Neuronal stem cell (in vitro differentiated cells): ENCODE measurements around the gene PARD3B.

Source experiments
- DNase-seq: peaks from one replicate; pipeline ENCODE4 v3.0.0-alpha.2; 2013; ENCODE audit warnings: low spot score
- H2AFZ ChIP-seq: one replicate; pipeline ENCODE4 v1.6.1; 2013; ENCODE audit warnings: mild to moderate bottlenecking, low read length, inconsistent platforms
- H2AK5ac ChIP-seq: 2 replicates; pipeline ENCODE4 v1.6.1; 2013; ENCODE audit warnings: low read depth, mild to moderate bottlenecking, inconsistent platforms, low read length, moderate library complexity, mixed read lengths
- H2BK120ac ChIP-seq: 2 replicates; pipeline ENCODE4 v1.6.1; 2013; ENCODE audit warnings: low read depth, mild to moderate bottlenecking, inconsistent platforms, low read length, moderate library complexity, mixed read lengths
- H2BK12ac ChIP-seq: one replicate; pipeline ENCODE4 v1.6.1; 2013; ENCODE audit warnings: low read length, inconsistent platforms
- H2BK15ac ChIP-seq: 2 replicates; pipeline ENCODE4 v1.6.1; 2013; ENCODE audit warnings: mild to moderate bottlenecking, low read length, inconsistent platforms, mixed read lengths
- H2BK5ac ChIP-seq: one replicate; pipeline ENCODE4 v1.6.1; 2013; ENCODE audit warnings: inconsistent platforms, mild to moderate bottlenecking, low read length, moderate library complexity
- H3K14ac ChIP-seq: one replicate; pipeline ENCODE4 v1.6.1; 2013; ENCODE audit warnings: low read length, inconsistent platforms
- H3K18ac ChIP-seq: 2 replicates; pipeline ENCODE4 v1.6.1; 2013; ENCODE audit warnings: low read length, inconsistent platforms
- H3K23ac ChIP-seq: 2 replicates; pipeline ENCODE4 v1.6.1; 2013; ENCODE audit warnings: low read depth, mild to moderate bottlenecking, mixed read lengths, low read length, inconsistent platforms; ENCODE audit not compliant: poor library complexity
- H3K27ac ChIP-seq: replicated peaks from 3 replicates; pipeline ENCODE4 v1.5.1; 2013; ENCODE audit warnings: low read length, inconsistent platforms
- H3K27me3 ChIP-seq, 3 experiments: 2 replicates each; pipeline ENCODE4 v1.6.1; 2013; ENCODE audit warnings: low read length in 3 of 3, mild to moderate bottlenecking in 2 of 3, inconsistent platforms in 1 of 3, low read depth in 1 of 3, mixed read lengths in 1 of 3, moderate library complexity in 1 of 3; ENCODE audit not compliant: control insufficient read depth in 3 of 3, insufficient read depth in 3 of 3
- H3K36me3 ChIP-seq, 2 donors: replicated peaks in 1 of 2; 2 replicates each; pipeline ENCODE4 v1.6.1; 2013; ENCODE audit warnings: low read length in 2 of 2; ENCODE audit not compliant: control insufficient read depth in 2 of 2, insufficient read depth in 2 of 2
- H3K4ac ChIP-seq: 2 replicates; pipeline ENCODE4 v1.6.1; 2013; ENCODE audit warnings: inconsistent platforms, mild to moderate bottlenecking, low read length, moderate library complexity
- H3K4me1 ChIP-seq, 2 donors: 1 replicate in 1 of 2; 2 replicates in 1 of 2; pipeline ENCODE4 v1.6.1; 2013; ENCODE audit warnings: low read length in 2 of 2, low read depth in 1 of 2; ENCODE audit not compliant: control insufficient read depth in 2 of 2, insufficient read depth in 1 of 2
- H3K4me2 ChIP-seq: one replicate; pipeline ENCODE4 v1.6.1; 2013; ENCODE audit warnings: mild to moderate bottlenecking, low read length, inconsistent platforms; ENCODE audit not compliant: insufficient read depth, poor library complexity, severe bottlenecking
- H3K4me3 ChIP-seq, 2 donors: 2 replicates each; pipeline ENCODE4 v1.5.1; 2013; ENCODE audit warnings: low read length in 2 of 2, mild to moderate bottlenecking in 2 of 2, inconsistent platforms in 1 of 2, moderate library complexity in 1 of 2
- H3K79me1 ChIP-seq: one replicate; pipeline ENCODE4 v1.6.1; 2013; ENCODE audit warnings: low read depth, mild to moderate bottlenecking, inconsistent platforms, low read length, moderate library complexity
- H3K9ac ChIP-seq: one replicate; pipeline ENCODE4 v1.6.1; 2013; ENCODE audit warnings: mild to moderate bottlenecking, low read depth, low read length, inconsistent platforms; ENCODE audit not compliant: poor library complexity
- H3K9me3 ChIP-seq, 2 donors: replicated peaks in 1 of 2; 2 replicates each; pipeline versions ENCODE3 to v1.6.1; 2013; ENCODE audit warnings: low read length in 2 of 2, mild to moderate bottlenecking in 2 of 2, inconsistent platforms in 1 of 2, low read depth in 1 of 2, mixed read lengths in 1 of 2, moderate library complexity in 1 of 2; ENCODE audit not compliant: control insufficient read depth in 2 of 2, insufficient read depth in 1 of 2
- H4K8ac ChIP-seq: one replicate; pipeline ENCODE4 v1.6.1; 2013; ENCODE audit warnings: low read depth, mild to moderate bottlenecking, inconsistent platforms, low read length, moderate library complexity
- H4K91ac ChIP-seq: one replicate; pipeline ENCODE4 v1.6.1; 2013; ENCODE audit warnings: low read length, low read depth, mild to moderate bottlenecking, inconsistent platforms; ENCODE audit not compliant: poor library complexity
- WGBS, 2 donors: extraction: QIAGEN DNeasy Blood & Tissue Kit; methylation state at CpG; one replicate each; pipeline ENCODE4 v1.1.7; 2013; ENCODE audit warnings: missing lambda C conversion rate in 2 of 2, mixed read lengths in 1 of 2; ENCODE audit not compliant: insufficient read length in 2 of 2, insufficient replicate concordance in 1 of 2; ENCODE audit errors: extremely low coverage in 2 of 2; 5-methylcytosine and 5-hydroxymethylcytosine counted together

PARD3B gene

DNA sequence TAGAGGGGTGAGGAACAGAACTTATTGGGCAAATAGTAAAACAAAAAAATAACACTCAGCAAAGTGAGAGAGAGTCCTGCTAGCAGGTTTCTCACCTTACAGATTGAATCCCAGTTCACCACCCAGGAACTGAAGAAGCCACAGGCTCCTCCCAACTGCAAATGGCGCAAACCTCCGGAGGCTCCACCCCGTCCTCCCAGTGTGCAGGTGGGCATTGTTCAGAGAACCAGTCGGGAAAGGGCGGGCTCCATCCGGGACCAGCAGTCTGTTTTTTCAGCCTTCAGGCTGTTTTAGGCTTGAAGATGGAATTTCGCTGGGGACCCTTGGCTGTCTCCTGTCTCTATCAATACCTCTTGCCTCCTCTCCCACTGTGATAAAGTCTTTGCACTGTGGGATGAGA is 317.5 kb downstream of the PARD3B start:
- no CpG with 5 or more reads among the region's 7 CpGs for WGBS, 2 donors
- no peak overlapping the region for H3K4me2 ChIP-seq
- no peak overlapping the region for H4K8ac ChIP-seq
- no peak overlapping the region for H3K14ac ChIP-seq
- no peak for DNase-seq
- H2BK15ac ChIP-seq = no peak overlapping the region
- H3K79me1 ChIP-seq = no peaks in the 10 kb centered on the region
- H2BK12ac ChIP-seq = no peak overlapping the region
- H3K27me3 ChIP-seq = no peaks in the 10 kb centered on the region
- H3K27ac ChIP-seq = no peak overlapping the region
- no peak overlapping the region for H2AK5ac ChIP-seq
- H2BK5ac ChIP-seq = no peak overlapping the region
- H3K4ac ChIP-seq = no peak overlapping the region
- H3K4me3 ChIP-seq = no peak overlapping the region
- H3K9me3 ChIP-seq = peaks cover 2 to 7% of the 10 kb centered on the region in 2 donors
- H4K91ac ChIP-seq = no peak overlapping the region
- H3K23ac ChIP-seq = no peak overlapping the region
- H3K4me1 ChIP-seq = no peaks in the 10 kb centered on the region
- H2BK120ac ChIP-seq = no peak overlapping the region
- H3K36me3 ChIP-seq = no peaks in the 10 kb centered on the region
- no peak overlapping the region for H3K18ac ChIP-seq
- H2AFZ ChIP-seq = no peak overlapping the region
- H3K9ac ChIP-seq = no peak overlapping the region

- Histone ChIP-seq H3K4ac (no peak overlapping the region), H3K4me3 (no peak overlapping the region), H3K4me1 (no peaks in the 10 kb centered on the region), H2AFZ (no peak overlapping the region), H3K18ac (no peak overlapping the region), H2BK5ac (no peak overlapping the region), H3K14ac (no peak overlapping the region), H4K91ac (no peak overlapping the region), H2BK15ac (no peak overlapping the region), H3K23ac (no peak overlapping the region), H3K9me3 (peaks cover 2 to 7% of the 10 kb centered on the region in 2 donors), H2AK5ac (no peak overlapping the region), H2BK120ac (no peak overlapping the region), H3K27ac (no peak overlapping the region), H3K4me2 (no peak overlapping the region), H3K27me3 (no peaks in the 10 kb centered on the region), H3K9ac (no peak overlapping the region), H2BK12ac (no peak overlapping the region), H3K79me1 (no peaks in the 10 kb centered on the region), H3K36me3 (no peaks in the 10 kb centered on the region), H4K8ac (no peak overlapping the region)
- no CpG with 5 or more reads among the region's 4 CpGs for WGBS, 2 donors
- no peak for DNase-seq
Observed at GRCh38 chr2:204863336-204863735, 318.1 kb downstream of the PARD3B start.

- no peak overlapping the region for H3K27ac ChIP-seq
- H4K91ac ChIP-seq = no peak overlapping the region
- no peak overlapping the region for H3K18ac ChIP-seq
- no peak overlapping the region for H3K4ac ChIP-seq
- H2BK5ac ChIP-seq = no peak overlapping the region
- no peak overlapping the region for H4K8ac ChIP-seq
- H3K36me3 ChIP-seq = no peaks in the 10 kb centered on the region
- no peak overlapping the region for H2BK120ac ChIP-seq
- no peak overlapping the region for H3K4me2 ChIP-seq
- H2BK12ac ChIP-seq = no peak overlapping the region
- no peak overlapping the region for H3K4me3 ChIP-seq
- no CpG with 5 or more reads among the region's 3 CpGs for WGBS, 2 donors
- no peak for DNase-seq
- H2AK5ac ChIP-seq = no peak overlapping the region
- no peak overlapping the region for H2AFZ ChIP-seq
- H3K14ac ChIP-seq = no peak overlapping the region
- no peak overlapping the region for H3K9ac ChIP-seq
- no peaks in the 10 kb centered on the region for H3K79me1 ChIP-seq
- no peak overlapping the region for H2BK15ac ChIP-seq
- no peak overlapping the region for H3K23ac ChIP-seq
- no peaks in the 10 kb centered on the region for H3K4me1 ChIP-seq
- no peaks in the 10 kb centered on the region for H3K27me3 ChIP-seq
- peaks cover 0 to 3% of the 10 kb centered on the region in 2 donors for H3K9me3 ChIP-seq
Observed at GRCh38 chr2:204869132-204869823, 324.0 kb downstream of the PARD3B start.

DNA sequence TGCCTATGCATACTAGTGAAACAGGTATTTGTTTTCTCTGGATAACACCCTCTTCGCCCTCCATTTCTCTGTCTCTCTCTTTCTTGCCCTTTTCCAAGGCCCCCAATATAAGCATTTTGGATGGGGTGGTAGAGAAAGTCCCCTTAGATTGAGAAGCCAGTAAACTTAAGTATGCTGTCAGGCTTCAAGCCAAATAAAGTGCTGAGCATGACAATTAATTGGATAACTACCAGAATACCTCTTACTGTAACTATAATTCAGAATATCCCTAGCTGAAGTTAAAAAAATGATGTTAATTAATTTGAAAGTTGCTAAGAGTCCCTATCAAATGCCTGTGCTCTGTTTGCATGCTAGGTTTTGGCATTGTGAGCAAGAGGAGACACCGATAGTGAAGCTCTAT is 324.8 kb downstream of the PARD3B start:
- no peak overlapping the region for H4K8ac ChIP-seq
- no peak overlapping the region for H3K4me3 ChIP-seq
- H3K4me2 ChIP-seq = no peak overlapping the region
- H3K9me3 ChIP-seq = peaks cover 0 to 3% of the 10 kb centered on the region in 2 donors
- no CpG with 5 or more reads among the region's 2 CpGs for WGBS, 2 donors
- H2BK5ac ChIP-seq = no peak overlapping the region
- DNase-seq = no peak
- no peak overlapping the region for H2BK15ac ChIP-seq
- H3K14ac ChIP-seq = no peak overlapping the region
- no peaks in the 10 kb centered on the region for H3K27me3 ChIP-seq
- H2AFZ ChIP-seq = no peak overlapping the region
- H2BK120ac ChIP-seq = no peak overlapping the region
- no peaks in the 10 kb centered on the region for H3K36me3 ChIP-seq
- no peak overlapping the region for H3K23ac ChIP-seq
- H2AK5ac ChIP-seq = no peak overlapping the region
- no peaks in the 10 kb centered on the region for H3K79me1 ChIP-seq
- H4K91ac ChIP-seq = no peak overlapping the region
- H3K9ac ChIP-seq = no peak overlapping the region
- no peaks in the 10 kb centered on the region for H3K4me1 ChIP-seq
- no peak overlapping the region for H3K4ac ChIP-seq
- H3K27ac ChIP-seq = no peak overlapping the region
- no peak overlapping the region for H2BK12ac ChIP-seq
- H3K18ac ChIP-seq = no peak overlapping the region
